BE2C (cell line): ENCODE measurements around the gene OR1L6. TPM values are rescaled to one million over a fixed set of nuclear protein-coding genes. Genes with fewer than 3 reads are reported as not detected.

Source experiments
- DNase-seq: peaks from one replicate; pipeline ENCODE4 v3.0.0-alpha.2; 2020
- H3K27me3 ChIP-seq: fragments of 250-450 bp; sonication (Bioruptor Pico); 2 replicates; pipeline ENCODE4 v1.5.1; 2020; ENCODE audit warnings: mild to moderate bottlenecking
- H3K36me3 ChIP-seq: fragments of 250-450 bp; sonication (Bioruptor Pico); 2 replicates; pipeline ENCODE4 v1.5.1; 2020; ENCODE audit warnings: mild to moderate bottlenecking
- H3K4me1 ChIP-seq: fragments of 250-450 bp; sonication (Bioruptor Pico); 2 replicates; pipeline ENCODE4 v1.5.1; 2020
- H3K4me3 ChIP-seq: 2 replicates; pipeline ENCODE4 v1.5.1; 2011; ENCODE audit warnings: low read depth, low read length
- H3K9me3 ChIP-seq: fragments of 250-450 bp; sonication (Bioruptor Pico); 2 replicates; pipeline ENCODE4 v1.5.1; 2020
- polyA plus RNA-seq: library from polyadenylated mRNA; unstranded; fragments of >200 nt; gene quantifications from one replicate; pipeline ENCODE4 v1.2.1, GENCODE V29; 2012; ENCODE audit warnings: low read depth, missing spikeins; ENCODE audit not compliant: insufficient read length, insufficient read depth
- TF ChIP-seq, protein P1 (sequence below): IDR thresholded peaks from 2 replicates; pipeline ENCODE4 v1.5.1; 2012; ENCODE audit warnings: mild to moderate bottlenecking, low read depth, low read length

OR1L6 gene
- not detected for polyA plus RNA-seq

GRCh38 chr9:122742003-122742402, at the start of gene OR1L6:
OR1L6 (plus strand) TSS chr9:122742303; CDS start chr9:122749848, 7,545 bp downstream.
- peaks cover 3% of the 10 kb centered on the region for H3K27me3 ChIP-seq
- H3K4me3 ChIP-seq = no peak within 1 kb of the TSS
- no peaks in the 10 kb centered on the region for H3K4me1 ChIP-seq
- DNase-seq = no peak
- no peaks in the 10 kb centered on the region for H3K36me3 ChIP-seq
- TF ChIP-seq, protein P1, sequence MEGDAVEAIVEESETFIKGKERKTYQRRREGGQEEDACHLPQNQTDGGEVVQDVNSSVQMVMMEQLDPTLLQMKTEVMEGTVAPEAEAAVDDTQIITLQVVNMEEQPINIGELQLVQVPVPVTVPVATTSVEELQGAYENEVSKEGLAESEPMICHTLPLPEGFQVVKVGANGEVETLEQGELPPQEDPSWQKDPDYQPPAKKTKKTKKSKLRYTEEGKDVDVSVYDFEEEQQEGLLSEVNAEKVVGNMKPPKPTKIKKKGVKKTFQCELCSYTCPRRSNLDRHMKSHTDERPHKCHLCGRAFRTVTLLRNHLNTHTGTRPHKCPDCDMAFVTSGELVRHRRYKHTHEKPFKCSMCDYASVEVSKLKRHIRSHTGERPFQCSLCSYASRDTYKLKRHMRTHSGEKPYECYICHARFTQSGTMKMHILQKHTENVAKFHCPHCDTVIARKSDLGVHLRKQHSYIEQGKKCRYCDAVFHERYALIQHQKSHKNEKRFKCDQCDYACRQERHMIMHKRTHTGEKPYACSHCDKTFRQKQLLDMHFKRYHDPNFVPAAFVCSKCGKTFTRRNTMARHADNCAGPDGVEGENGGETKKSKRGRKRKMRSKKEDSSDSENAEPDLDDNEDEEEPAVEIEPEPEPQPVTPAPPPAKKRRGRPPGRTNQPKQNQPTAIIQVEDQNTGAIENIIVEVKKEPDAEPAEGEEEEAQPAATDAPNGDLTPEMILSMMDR = no peak
- no peaks in the 10 kb centered on the region; the same call in 1 of the 2 replicates for H3K9me3 ChIP-seq

DNA sequence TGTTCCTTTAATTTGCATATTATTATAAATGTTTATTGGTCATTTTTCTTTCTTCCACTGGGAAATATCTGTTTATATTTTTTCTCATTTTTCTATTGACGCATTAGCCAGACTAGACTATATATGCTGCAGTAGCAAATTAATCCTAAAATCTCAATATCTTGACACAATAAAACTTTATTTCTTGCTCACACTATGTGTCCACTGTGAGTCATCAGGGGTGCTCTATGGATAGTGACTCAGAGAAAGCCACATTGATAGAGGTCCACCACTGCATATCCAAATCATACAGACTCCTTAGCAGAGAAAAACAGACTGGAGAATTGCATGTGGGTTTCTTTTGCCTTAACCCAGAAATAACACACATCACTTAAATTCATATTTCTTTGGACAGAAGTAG, 46.4 kb upstream of the OR1L6 start:
- TF ChIP-seq, protein P1 = no peak
- H3K27me3 ChIP-seq = peaks cover 13% of the 10 kb centered on the region; the same call in 1 of the 2 replicates
- no peaks in the 10 kb centered on the region for H3K4me1 ChIP-seq
- H3K36me3 ChIP-seq = no peaks in the 10 kb centered on the region
- no peak overlapping the region for H3K4me3 ChIP-seq
- no peak for DNase-seq
- no peaks in the 10 kb centered on the region for H3K9me3 ChIP-seq

GRCh38 chr9:122718038-122718437, 24.1 kb upstream of the OR1L6 start:
- H3K4me1 ChIP-seq = no peaks in the 10 kb centered on the region
- no peaks in the 10 kb centered on the region for H3K36me3 ChIP-seq
- DNase-seq = no peak
- TF ChIP-seq, protein P1 = no peak
- H3K4me3 ChIP-seq = no peak overlapping the region
- no peaks in the 10 kb centered on the region for H3K9me3 ChIP-seq
- 0 out of 2 replicates have a peak, but pooled peaks cover 4% of the 10 kb centered on the region for H3K27me3 ChIP-seq

DNA sequence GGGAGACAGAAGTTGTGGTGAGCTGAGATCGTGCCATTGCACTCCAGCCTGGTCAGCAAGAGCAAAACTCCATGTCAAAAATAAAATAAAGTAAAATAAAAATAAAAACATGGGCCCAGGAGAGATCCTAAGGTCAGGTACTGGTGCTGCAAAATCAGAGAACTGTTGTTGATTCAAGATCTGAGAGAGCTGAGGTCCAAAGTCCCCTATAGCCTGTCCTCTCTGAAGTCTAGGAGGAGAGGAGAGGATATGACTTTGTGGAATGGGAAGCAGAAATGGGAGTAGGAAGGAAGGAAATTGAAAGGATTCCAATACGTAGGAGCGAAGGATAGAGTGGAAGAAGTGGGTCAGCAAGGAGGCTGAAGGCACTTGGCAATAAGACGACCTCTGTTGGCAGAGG, 22.9 kb upstream of the OR1L6 start:
- H3K4me1 ChIP-seq = no peaks in the 10 kb centered on the region
- no peak overlapping the region for H3K4me3 ChIP-seq
- no peaks in the 10 kb centered on the region for H3K36me3 ChIP-seq
- H3K9me3 ChIP-seq = no peaks in the 10 kb centered on the region
- TF ChIP-seq, protein P1 = no peak
- no peak for DNase-seq
- H3K27me3 ChIP-seq = 0 out of 2 replicates have a peak, but pooled peaks cover 4% of the 10 kb centered on the region

- Histone ChIP-seq H3K4me1 (no peaks in the 10 kb centered on the region), H3K36me3 (no peaks in the 10 kb centered on the region), H3K4me3 (no peak within 1 kb of the TSS), H3K9me3 (no peaks in the 10 kb centered on the region), H3K27me3 (0 out of 2 replicates have a peak, but pooled peaks cover 4% of the 10 kb centered on the region)
- TF ChIP-seq, protein P1 = no peak
- no peak for DNase-seq
Measured at GRCh38 chr9:122723690-122724089, 18.4 kb upstream of the OR1L6 start, which contains the start of gene OR1L4. OR1L4 (plus strand) TSS chr9:122723990; CDS start chr9:122723990, 0 bp downstream.

DNA sequence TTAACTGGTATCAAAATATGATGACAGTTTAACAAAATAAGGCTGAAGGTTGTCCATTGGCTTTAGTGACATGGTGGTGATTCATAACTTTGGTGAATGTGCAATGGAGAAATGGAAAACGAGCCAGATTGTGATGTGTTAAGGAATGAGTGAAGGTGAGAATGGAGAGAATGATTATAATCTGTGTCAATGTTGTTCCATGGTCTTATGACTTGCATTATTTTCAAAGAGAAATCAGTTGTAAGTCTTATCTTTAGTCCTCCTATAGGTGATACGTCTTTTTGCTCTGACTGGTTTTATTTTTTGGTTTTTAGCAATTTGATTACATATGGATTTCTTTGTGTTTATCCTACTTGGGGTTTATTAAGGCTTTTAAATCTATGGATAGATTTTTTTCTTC, 12.7 kb downstream of the OR1L6 start:
- no peaks in the 10 kb centered on the region for H3K9me3 ChIP-seq
- DNase-seq = no peak
- no peaks in the 10 kb centered on the region for H3K36me3 ChIP-seq
- TF ChIP-seq, protein P1 = no peak
- peaks cover 4% of the 10 kb centered on the region; the same call in 1 of the 2 replicates for H3K27me3 ChIP-seq
- no peaks in the 10 kb centered on the region for H3K4me1 ChIP-seq
- H3K4me3 ChIP-seq = no peak overlapping the region
